ENCODE results near the gene CFAP58.

The CFAP58 gene

DNA sequence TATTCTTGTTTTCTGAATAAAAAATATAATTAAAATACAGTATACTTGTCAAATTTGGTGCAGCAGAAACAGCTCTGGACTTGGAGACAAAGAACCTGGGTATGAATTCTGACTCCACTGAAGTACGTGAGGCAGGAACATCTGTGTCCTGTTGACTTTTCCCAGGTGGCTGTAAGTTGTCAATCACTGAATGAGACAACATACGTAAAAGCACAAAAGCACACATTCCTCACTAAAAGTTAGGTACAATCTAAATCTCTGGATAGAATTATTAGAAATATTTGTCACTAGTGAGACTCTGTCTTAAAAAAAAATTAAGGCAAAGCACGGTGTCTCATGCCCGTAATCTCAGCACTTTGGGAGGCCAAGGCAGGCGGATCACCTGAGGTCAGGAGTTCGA, 18.1 kb downstream of the CFAP58 start:
- DNase-seq (ENCODE audit: low spot score), result no peak

DNA sequence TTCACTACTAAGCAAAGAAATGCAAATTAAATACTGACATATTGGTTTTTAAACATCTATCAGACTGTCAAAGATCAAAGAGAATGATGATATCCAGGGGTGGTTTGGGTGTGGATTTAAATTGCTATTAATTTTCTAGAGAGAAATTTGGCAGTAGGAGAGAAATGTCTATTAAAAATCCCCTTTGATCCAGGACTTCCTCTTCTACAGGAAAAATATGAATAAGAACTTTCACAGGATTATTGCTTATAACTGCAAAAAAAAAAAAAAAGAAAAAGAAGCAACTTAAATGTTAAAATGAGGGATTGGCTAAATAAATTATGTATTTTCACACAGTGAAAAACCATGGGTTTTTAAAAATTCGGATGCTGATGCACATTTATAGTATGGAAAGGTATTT, 21.0 kb downstream of the CFAP58 start:
- DNase-seq (ENCODE audit: low spot score), result no peak

DNA sequence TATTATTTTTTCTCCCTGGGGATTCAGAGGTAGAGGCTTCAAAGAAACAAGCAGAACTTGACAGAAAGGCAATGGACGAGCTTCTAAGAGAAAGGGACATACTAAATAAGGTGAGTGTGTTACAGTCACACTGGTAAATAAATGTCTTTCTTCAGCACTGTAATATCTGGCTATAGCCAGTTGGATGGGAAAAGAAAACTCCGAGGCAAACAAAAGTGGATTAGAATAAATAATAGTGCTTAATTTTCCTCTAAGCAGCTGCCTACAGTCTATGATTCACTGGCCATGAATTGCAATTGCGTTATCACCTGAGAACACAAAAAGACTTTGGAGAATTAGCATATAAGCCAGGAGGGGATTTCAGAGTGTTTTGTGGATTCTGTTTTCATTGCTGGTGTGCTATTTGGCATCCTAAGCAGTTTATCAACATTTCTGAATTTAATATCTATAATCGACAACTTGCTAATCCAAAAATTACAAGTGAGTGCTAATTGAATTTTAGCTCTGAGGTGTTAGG, 23.2 kb downstream of the CFAP58 start:
- DNase-seq (ENCODE audit: low spot score), result no peak

DNA sequence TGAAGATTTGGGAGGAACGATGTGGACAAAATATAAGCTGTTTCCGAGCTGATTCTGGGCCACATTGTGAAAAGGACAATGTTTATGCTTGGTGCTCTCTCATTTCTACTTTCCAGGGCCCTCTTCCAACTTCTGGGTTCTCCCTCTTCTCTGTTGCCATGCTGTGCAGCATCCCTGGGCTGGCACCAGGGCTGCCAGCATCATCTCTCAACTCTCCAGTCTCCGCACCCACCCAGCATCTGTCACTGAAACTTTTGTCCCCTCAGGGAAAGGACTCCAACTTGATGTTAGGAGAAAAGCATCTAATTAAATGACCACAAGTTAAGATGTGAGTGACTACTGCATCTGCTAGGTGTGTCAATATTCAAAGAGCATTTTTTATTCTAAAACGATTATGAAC, 26.7 kb downstream of the CFAP58 start:
- DNase-seq (ENCODE audit: low spot score), result no peak

DNA sequence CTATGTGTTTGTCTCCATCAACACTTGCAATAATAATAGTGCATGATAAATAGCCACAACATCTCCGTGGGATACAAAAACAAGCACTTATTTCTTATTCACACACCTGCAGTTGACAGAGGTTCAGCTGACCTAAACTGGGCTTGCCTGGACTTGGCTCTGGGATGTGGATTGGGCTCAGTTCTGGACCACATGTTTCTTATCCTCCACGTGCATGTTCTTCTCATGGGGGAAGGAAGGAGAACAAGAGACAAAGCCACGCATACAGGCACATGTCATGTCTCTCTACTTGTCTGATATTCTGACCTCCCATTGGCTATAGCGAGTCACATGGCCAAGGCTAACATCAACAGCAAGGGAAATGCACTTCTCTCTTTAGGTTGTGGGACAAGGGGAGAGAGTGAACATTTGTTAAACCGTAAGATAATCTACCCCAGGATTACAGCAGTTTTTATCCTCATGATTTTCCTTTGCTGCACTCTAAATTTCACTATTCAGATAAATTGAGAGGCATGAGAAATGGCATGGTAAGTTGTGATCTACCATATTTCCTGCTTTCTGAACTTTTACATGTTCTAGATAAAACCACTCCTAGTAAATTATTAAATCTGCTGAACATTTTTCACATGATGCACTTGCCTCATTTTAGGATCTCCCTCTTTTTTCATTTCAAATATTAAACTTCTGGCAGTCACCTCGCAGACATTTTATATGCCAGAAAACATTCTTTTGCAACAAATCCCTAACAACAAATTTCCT, 33.7 kb downstream of the CFAP58 start:
- DNase-seq (ENCODE audit: low spot score), result no peak

DNA sequence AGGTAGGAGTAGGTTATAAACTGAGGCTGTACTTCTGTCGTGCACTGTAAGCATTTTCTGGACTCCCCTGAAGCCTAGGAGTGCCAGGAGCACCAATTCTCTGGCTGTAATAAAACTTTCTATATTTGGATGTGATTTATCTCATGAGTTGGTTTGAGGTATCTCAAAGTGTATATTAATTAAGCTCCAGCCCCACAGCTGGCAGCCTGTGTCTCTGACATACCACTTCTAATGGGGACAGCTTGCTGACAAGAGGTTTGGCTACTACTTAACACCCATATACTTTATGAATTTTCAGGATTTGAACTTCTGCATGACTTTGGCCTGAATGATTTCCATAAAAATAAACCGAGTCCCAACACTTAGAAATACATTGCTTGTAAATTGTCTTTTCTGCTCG, 35.2 kb downstream of the CFAP58 start:
- DNase-seq (ENCODE audit: low spot score), result no peak

DNA sequence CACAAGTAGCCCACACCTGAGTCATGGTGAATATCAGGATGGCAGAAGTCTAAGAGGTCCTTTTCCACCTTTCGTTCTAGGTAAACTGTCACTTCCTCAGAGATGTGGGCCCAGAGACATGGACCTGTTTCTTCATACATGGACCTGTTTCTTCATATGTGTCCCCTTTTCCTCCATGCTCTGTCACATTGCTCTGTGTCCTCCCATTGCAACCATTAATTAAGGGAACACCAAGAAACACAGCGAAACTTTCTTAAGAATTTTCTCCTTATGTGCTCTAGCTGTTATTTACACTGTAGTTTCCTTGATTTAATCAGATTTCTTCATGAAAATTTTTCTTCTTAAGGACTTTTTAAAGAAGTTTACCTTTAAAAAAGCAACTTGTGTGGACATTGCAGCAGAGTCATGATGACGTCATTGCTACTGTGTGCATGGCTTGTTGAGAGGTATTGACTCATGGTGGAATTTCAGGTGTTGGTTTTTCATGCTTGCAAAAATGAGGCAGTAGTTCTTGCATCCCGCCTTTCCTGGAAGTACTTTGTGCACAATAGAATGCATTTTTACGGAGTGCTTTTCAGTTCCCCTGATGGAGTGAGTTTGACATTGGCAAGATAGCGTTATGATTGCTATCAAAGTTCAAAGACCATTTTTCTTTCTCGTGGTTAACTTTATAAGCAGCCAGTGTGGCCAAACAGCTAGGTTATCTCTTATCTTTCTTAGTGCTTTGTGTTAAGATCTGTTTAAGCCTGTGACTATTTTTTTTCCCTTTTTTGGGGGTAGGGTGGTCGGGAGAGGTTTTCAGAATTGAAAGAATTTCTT, 37.7 kb downstream of the CFAP58 start:
- DNase-seq (ENCODE audit: low spot score), result no peak

DNA sequence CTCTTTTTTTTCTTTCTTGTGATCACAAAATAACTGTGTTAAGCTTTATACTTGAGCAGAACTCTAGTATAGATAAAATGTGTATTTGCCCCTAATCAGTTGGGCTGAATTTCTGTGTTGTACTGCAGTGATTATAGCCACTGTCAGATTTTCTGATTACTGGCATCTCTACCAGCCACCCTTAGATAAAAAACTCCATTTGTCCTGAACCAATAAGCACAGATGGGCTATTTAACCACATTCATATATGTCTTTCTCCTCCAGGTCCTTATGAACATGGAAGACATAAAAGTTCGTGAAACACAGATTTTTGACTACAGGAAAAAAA, 38.3 kb downstream of the CFAP58 start:
- no peak for DNase-seq (ENCODE audit: low spot score)

DNA sequence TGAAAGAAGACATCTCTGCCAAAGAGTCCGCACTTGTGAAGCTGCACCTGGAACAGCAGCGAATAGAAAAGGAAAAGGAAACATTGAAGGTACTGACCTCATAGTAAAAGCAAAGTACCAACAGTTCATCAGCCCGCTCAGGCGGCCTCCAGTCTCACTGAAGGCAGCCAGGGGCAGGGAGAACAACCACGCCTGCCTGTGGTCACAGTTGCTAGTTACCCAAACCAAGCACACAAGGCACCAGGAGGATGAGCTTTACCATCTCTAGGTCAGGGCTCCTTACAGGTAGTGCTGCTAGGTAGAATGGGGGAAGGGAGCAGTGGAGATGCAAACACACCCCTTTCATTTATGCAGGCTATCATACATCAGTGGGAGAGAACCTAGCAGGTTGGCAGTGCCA, 39.8 kb downstream of the CFAP58 start:
- no peak for DNase-seq (ENCODE audit: low spot score)

DNA sequence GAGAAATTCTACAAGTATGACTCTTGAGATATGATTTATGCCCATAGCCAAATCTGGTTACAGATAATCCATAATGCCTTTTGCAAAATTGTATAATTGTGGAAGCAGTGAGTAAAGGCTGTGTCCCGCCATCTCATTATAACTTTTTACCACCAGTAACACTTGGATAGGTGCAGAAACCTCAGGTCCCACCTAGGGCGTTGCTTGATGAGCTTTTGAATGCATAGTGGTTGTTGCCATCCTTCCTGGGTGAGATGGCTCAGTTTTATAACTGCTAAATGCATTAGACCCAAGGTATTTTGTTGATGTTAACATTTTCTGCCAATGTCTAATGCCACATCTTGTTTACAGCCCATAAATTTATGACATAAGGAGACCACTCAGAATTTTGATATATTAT, 42.9 kb downstream of the CFAP58 start:
- DNase-seq (ENCODE audit: low spot score), result no peak

DNA sequence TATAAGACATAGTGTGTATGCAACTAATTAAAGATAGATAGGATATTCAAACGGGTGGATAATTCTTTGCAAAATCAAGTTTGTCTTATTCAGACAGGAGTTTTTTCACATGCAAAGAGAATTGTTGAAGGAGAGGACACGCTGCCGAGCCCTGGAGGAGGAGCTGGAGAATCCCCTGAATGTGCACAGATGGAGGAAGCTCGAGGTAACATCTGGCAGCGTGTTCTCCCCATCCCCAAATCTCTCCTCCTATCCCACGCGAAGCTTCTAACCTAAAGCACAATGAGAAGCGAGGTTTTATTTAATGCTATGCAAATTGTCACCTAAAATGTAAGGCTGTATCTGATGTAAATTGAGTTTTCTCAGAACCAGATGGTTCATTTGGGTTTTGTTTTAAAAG, 50.0 kb downstream of the CFAP58 start:
- DNase-seq (ENCODE audit: low spot score), result no peak

DNA sequence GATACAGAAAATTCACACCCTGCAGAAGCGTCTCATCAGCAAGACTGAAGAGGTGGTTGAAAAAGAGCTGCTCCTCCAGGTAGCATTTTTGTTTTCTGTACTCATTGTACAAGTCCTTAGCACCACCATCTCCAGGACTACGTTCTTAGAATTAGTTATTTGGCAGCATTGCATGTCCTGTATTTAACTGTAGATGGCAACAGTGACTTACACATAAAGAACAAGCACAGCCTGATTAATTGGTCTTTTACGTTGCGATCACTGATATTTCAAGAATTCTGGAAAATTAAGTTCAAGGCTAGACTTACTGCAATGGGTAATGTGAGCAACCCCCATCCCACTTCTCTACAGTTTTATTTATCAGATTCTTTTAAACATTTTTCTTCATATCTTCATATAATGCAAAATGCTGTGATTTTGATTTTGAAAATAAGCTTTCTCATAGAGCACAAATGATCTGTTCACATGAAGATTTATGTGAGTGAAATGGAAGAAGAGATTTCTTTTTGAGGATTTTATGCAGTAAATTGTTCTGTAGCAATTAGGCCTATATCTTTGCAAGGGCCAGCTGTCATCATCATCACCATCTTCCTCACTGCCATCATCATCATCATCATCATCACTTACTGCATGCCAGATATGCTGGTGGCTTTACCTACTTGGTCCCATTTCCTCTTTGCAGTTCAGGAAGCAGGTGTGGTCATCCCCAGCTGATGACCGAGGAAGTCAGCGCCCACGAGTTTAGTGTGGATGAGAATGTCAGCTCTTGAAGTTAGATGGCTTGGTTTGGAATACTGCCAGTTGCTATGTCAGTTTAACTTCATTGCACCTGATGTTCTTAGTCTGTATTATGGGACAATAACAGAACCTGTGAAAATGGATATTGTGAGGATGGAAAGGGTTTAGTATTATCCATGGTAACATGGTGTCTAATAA, 53.4 kb downstream of the CFAP58 start:
- no peak for DNase-seq (ENCODE audit: low spot score)

DNA sequence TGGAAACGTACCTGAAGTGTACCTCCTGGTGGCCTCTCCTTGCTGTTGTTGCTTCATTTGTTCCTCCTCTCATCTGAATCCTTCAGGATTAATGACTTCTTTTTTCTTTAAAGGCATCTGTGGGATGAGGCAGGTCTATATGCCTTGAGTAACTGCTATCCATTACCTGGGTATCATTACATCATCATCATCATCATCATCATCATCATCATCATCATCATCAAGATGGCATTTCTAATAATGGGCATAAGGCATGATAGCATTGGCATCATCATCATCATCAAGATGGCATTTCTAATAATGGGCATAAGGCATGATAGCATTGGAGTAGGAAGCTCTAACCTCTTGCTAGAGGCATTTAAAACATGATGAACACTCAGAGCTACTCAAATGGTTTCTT, 59.9 kb downstream of the CFAP58 start:
- no peak for DNase-seq (ENCODE audit: low spot score)

DNA sequence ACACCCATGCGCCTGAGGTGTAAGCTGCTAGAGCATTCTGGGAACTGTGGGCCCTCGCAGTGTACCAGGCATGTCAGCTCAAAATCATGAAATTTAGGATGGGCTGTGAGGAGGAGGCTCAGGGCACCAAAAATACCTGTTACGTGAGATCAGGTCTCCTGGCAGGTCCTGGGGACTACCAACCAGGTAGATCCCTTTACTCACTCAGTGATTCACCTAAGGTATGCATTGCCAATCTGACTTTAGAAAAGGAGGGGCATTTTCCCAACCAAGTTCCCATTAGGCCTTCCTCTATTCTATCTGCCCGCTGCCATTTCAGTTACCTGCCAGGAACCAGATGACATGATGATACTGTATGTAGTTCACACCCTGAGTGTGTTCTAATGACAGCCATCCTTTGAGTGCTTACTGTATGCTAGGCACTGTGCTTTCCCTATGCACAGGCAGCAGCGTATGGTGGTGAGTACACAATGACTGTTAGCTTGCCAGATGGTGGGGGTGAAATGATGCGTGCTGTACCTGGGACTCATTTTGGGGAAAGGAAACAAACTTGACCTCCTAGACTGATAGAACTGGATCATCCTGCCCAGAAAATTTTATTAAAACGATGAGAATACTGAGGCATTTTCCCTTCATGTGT, 62.0 kb downstream of the CFAP58 start:
- DNase-seq (ENCODE audit: low spot score), result no peak

DNA sequence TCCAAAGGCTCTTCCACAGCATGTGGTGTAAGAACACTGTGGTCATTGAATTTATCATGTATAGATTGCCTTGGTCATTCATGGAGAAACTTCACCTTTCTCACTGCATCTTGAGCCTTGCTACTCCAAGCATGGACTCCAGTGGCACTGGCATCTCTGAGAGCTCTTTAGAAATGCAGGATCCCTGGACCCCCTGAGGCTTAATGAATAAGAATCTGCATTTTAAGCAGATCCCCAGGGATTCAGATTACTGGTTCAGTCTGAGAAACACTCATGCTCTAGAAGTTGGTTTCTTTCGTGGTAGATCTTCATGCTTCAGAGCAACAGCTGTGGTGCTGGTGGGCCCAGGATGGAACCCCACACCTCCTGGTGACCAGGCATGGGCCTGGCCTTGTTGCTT, 63.2 kb downstream of the CFAP58 start:
- DNase-seq (ENCODE audit: low spot score), result no peak

DNA sequence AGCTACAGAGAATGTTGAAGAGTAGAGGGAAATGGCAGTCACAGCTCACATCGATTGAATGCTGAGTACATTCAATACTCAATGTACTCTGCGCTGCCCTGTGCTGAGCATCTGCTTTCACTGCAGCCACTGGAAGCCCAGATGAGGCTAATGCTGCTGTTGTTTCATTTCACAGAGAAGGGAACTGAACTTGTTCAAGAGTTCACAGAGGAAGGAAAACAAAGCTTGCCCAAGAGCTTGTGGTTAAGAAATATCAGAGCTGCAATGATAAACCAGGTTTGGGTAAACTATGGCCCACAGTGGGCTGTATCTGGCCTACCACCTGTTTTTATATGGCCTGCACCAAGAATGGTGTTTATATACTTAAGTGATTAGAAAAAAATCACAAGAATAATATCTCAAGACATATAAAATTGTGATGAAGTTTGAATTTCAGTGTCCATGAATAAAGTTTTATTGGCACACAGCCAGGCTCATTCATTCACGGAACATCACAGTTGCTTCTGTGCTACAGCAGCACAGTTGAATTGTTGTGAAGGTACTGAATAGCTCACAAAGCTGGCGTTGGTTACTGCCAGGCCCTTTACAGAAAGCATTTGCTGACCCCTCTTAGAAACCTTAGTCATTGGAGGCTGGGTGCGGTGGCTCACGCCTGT, 64.1 kb downstream of the CFAP58 start:
- DNase-seq (ENCODE audit: low spot score), result no peak

DNA sequence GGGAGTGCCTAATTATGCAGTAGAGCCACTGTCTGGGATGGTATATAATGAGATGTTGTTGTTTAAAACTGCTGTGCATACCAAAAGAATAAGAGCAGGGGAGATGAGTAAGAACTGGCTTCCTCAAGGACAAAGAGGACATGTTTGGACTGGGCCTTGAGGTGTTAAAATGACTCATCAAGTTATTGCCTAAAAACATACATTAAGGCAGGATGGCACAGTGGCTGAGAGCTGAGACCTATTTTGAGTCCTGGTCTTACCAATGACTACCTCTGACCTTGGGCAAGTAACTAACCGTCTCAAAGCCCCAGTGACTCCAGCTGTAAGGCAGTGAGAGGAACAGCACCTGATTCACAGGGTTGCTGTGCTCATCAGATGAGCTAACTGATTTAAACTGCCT, 71.1 kb downstream of the CFAP58 start:
- DNase-seq (ENCODE audit: low spot score), result no peak

DNA sequence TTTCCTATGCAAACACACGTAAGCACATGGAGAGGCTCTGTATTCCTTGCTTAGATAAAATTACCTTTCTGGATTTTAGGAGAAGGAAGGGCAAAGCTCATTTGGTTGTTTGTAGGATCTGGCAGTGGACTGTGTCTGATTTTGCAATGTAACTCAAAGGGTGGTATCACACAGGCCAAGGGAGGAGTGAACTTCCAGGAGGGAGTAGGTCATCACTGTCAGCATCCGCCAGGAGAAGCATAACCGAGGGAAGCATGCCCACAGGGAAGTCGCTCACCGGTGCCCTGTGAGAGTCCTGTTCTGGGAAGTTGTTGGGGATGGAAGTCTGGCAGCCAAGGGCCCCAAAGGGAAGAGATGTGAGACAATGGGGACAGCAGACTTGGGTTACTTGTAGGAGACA, 74.4 kb downstream of the CFAP58 start:
- no peak for DNase-seq (ENCODE audit: low spot score)

DNA sequence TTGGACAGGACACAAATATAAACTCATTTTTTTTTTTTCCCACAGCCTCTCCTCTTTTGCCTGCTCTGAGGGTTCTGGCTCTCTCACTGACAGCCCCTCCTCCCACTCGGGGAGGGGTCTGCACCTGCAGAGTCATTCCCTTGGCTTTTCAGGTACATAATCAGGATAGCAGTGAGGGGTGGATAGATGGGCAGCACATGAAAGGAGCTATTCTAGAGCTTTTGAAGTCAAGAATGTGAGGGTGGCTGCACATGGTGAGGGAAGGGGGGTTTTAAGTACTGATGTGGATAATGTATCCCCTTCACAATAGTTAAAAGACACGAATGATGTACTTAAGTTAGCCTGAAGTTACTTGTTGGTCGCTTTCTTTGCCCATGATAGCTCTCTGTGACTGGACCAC, 76.2 kb downstream of the CFAP58 start:
- no peak for DNase-seq (ENCODE audit: low spot score)

DNA sequence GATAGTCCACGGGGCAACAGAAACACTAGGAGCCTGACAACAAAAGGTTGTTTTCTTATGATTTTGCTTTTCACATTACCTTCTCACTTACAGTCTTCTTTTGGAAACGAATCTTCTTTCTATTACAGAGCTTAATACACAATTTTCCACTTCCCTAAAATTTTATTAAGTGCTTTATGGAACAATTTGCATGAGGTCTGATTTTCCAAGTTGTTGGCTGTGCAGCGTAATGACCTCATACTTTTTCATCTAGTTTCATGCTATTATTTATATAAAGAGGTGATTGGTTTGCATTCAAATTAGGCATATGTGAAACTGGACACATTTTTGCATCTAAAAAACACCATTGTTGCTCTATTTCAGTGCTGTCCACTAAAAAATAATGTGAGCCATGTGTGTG, 76.7 kb downstream of the CFAP58 start:
- no peak for DNase-seq (ENCODE audit: low spot score)

DNA sequence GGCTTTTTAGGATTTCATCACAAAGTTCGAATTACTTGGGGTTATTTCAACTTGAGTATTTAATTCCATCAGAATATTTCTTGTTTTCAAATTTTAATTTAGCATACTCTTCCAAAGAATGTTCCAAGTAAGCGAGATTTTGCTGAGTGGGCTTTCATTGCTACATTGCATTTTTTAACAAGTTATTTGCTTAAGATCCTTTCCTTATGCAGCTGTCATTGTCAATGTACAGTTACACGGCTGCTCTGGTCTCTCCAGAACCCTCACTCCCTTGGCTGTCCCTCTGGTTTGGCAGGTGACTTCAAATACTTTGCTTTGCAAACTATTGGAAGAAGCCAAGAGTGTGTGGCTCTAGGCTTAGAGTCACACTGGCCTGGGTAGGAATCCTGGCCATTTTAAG, 80.0 kb downstream of the CFAP58 start:
- DNase-seq (ENCODE audit: low spot score), result no peak

DNA sequence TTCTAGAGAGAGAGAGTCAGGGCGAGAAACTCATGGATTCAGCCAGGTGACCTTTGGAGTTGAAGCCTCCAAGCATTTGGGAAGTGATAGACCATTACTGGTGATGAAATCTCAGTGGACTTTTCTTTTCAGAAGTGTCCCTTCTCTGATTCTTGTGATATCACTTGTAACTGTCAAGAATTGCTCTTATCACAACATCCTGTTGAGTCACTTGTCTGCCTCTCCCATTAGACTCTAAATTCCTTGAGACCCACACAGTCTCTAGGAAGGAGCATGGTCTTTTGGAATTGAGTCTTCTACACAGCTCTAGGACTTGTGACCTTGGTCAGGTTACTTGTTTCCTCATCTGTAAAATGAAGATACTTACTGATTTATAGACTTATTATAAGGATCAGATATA, 81.0 kb downstream of the CFAP58 start:
- no peak for DNase-seq (ENCODE audit: low spot score)
